Measurements from ENCODE around the gene COPG1. TPM values are rescaled to one million over a fixed set of nuclear protein-coding genes. Genes with fewer than 3 reads are reported as not detected.

The COPG1 gene
- total RNA-seq, 1 experiment from 2014 or later = 124 TPM

GRCh38 chr3:129259612-129260477 is 10.4 kb downstream of the COPG1 start:
- intact Hi-C loops (cut with micrococcal nuclease) = no loop called here
- no peak for ATAC-seq
- no peak overlapping the region for H3K27ac ChIP-seq (ENCODE audit: low read length)
- TF ChIP-seq EZH2 (IDR thresholded peaks at IDR 0.05; ENCODE audit: low read length, unreplicated experiment) = no peak
- no peak for TF ChIP-seq EZH2phosphoT487 (IDR thresholded peaks at IDR 0.05; ENCODE audit: borderline replicate concordance, low read length)
- TF ChIP-seq, protein P1, sequence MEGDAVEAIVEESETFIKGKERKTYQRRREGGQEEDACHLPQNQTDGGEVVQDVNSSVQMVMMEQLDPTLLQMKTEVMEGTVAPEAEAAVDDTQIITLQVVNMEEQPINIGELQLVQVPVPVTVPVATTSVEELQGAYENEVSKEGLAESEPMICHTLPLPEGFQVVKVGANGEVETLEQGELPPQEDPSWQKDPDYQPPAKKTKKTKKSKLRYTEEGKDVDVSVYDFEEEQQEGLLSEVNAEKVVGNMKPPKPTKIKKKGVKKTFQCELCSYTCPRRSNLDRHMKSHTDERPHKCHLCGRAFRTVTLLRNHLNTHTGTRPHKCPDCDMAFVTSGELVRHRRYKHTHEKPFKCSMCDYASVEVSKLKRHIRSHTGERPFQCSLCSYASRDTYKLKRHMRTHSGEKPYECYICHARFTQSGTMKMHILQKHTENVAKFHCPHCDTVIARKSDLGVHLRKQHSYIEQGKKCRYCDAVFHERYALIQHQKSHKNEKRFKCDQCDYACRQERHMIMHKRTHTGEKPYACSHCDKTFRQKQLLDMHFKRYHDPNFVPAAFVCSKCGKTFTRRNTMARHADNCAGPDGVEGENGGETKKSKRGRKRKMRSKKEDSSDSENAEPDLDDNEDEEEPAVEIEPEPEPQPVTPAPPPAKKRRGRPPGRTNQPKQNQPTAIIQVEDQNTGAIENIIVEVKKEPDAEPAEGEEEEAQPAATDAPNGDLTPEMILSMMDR (conservative IDR thresholded peaks at IDR 0.05; ENCODE audit: low read depth, low read length) = no peak
- peaks cover 31% of the 10 kb centered on the region; the same call in 1 of the 2 replicates for H3K36me3 ChIP-seq (ENCODE audit: low read depth, low read length)
- DNase-seq = no peak
- no peaks in the 10 kb centered on the region for H3K79me2 ChIP-seq (ENCODE audit: low read length)
- ChIA-PET POLR2A (ENCODE audit: unreplicated experiment) (no interaction called here), CTCF (no interaction called here)
- BruUV-seq (replicated peaks) = no TSS peak
- no peaks in the 10 kb centered on the region for H3K9me2 ChIP-seq (replicated peaks; ENCODE audit: low read length)
- no peak overlapping the region for H3K4me3 ChIP-seq (ENCODE audit: low read length)
- H3K9me3 ChIP-seq (ENCODE audit: low read length) = no peaks in the 10 kb centered on the region
- H3K4me1 ChIP-seq (ENCODE audit: insufficient read depth, low read length) = no peaks in the 10 kb centered on the region
- no peak overlapping the region for H3K9ac ChIP-seq (ENCODE audit: low read length)
- H3K27me3 ChIP-seq (ENCODE audit: low read length) = no peaks in the 10 kb centered on the region
- H3K4me2 ChIP-seq (ENCODE audit: low read length) = no peak overlapping the region
- H2AFZ ChIP-seq (ENCODE audit: low read length) = no peak overlapping the region
- H3F3A ChIP-seq (ENCODE audit: low read length, unreplicated experiment) = no peaks in the 10 kb centered on the region
- no peaks in the 10 kb centered on the region for H4K20me1 ChIP-seq (ENCODE audit: low read length)

DNA sequence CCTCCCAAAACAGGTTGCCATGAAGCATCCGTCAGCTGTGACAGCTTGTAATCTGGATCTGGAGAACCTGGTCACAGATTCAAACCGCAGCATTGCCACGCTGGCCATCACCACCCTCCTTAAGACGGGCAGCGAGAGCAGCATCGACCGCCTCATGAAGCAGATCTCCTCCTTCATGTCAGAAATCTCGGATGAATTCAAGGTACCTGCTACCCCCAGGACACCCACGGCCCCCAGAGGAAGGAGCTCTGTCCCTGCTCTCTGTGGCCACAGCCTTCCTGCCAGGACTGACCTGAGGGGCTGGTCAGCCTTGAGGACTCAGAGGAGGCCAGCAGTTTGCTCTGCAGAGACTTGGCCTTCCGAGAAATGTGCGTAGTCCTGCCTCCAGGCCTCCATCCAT is 11.2 kb downstream of the COPG1 start:
- Histone ChIP-seq H2AFZ (ENCODE audit: low read length) (no peak overlapping the region), H3K79me2 (ENCODE audit: low read length) (no peaks in the 10 kb centered on the region), H3K4me2 (ENCODE audit: low read length) (no peak overlapping the region), H3F3A (ENCODE audit: low read length, unreplicated experiment) (no peaks in the 10 kb centered on the region), H3K9me3 (ENCODE audit: low read length) (no peaks in the 10 kb centered on the region), H3K4me1 (ENCODE audit: insufficient read depth, low read length) (no peaks in the 10 kb centered on the region), H3K36me3 (ENCODE audit: low read depth, low read length) (peaks cover 33% of the 10 kb centered on the region), H3K9ac (ENCODE audit: low read length) (no peak overlapping the region), H3K9me2 (replicated peaks; ENCODE audit: low read length) (no peaks in the 10 kb centered on the region), H3K27ac (ENCODE audit: low read length) (no peak overlapping the region), H3K27me3 (ENCODE audit: low read length) (no peaks in the 10 kb centered on the region), H4K20me1 (ENCODE audit: low read length) (no peaks in the 10 kb centered on the region), H3K4me3 (ENCODE audit: low read length) (no peak overlapping the region)
- POLR2A ChIA-PET (ENCODE audit: unreplicated experiment) = no interaction called here
- CTCF ChIA-PET = no interaction called here
- BruUV-seq (replicated peaks) = no TSS peak
- no peak for ATAC-seq
- no peak for DNase-seq
- TF ChIP-seq EZH2 (IDR thresholded peaks at IDR 0.05; ENCODE audit: low read length, unreplicated experiment) (no peak), EZH2phosphoT487 (IDR thresholded peaks at IDR 0.05; ENCODE audit: borderline replicate concordance, low read length) (no peak)
- TF ChIP-seq, protein P1 (conservative IDR thresholded peaks at IDR 0.05; ENCODE audit: low read depth, low read length) = no peak
- intact Hi-C loops (cut with micrococcal nuclease) = no loop called here

DNA sequence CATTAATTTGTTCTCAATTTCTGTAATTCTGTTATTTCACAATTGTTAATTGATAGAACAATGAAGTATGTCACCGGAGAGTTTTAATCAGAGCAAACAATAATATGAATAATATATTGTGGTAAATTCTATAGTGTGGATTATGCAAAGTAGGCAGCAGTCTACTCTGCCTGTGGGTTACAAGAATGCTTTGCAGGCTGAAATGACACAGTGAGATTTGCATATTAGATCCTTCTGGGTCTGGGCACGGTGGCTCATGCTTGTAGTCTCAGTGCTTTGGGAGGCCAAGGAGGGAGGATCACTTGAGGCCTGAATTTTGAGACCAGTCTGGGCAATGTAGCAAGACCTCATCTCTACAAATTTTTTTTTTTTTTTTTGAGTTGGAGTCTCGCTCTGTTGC is 12.5 kb downstream of the COPG1 start:
- no peaks in the 10 kb centered on the region for H3K9me2 ChIP-seq (replicated peaks; ENCODE audit: low read length)
- ATAC-seq (no peak), DNase-seq (no peak)
- H3K9me3 ChIP-seq (ENCODE audit: low read length) = no peaks in the 10 kb centered on the region
- H3K9ac ChIP-seq (ENCODE audit: low read length) = no peak overlapping the region
- no peak overlapping the region for H2AFZ ChIP-seq (ENCODE audit: low read length)
- TF ChIP-seq, protein P1 (conservative IDR thresholded peaks at IDR 0.05; ENCODE audit: low read depth, low read length) = no peak
- TF ChIP-seq EZH2 (IDR thresholded peaks at IDR 0.05; ENCODE audit: low read length, unreplicated experiment) (no peak), EZH2phosphoT487 (IDR thresholded peaks at IDR 0.05; ENCODE audit: borderline replicate concordance, low read length) (no peak)
- peaks cover 30% of the 10 kb centered on the region for H3K36me3 ChIP-seq (ENCODE audit: low read depth, low read length)
- ChIA-PET CTCF (no interaction called here), POLR2A (ENCODE audit: unreplicated experiment) (no interaction called here)
- no peak overlapping the region for H3K27ac ChIP-seq (ENCODE audit: low read length)
- H3K27me3 ChIP-seq (ENCODE audit: low read length) = no peaks in the 10 kb centered on the region
- H4K20me1 ChIP-seq (ENCODE audit: low read length) = no peaks in the 10 kb centered on the region
- intact Hi-C loops (cut with micrococcal nuclease) = no loop called here
- H3K79me2 ChIP-seq (ENCODE audit: low read length) = no peaks in the 10 kb centered on the region
- no TSS peak for BruUV-seq (replicated peaks)
- H3K4me3 ChIP-seq (ENCODE audit: low read length) = no peak overlapping the region
- H3K4me2 ChIP-seq (ENCODE audit: low read length) = no peak overlapping the region
- no peaks in the 10 kb centered on the region for H3K4me1 ChIP-seq (ENCODE audit: insufficient read depth, low read length)
- H3F3A ChIP-seq (ENCODE audit: low read length, unreplicated experiment) = no peaks in the 10 kb centered on the region
